Panc1 (cell line): ENCODE data around the gene SF3B2.

Experiments
- POLR2AphosphoS5 ChIP-seq: IDR thresholded peaks from 2 replicates; pipeline ENCODE4 v1.6.1; 2012; ENCODE audit warnings: mild to moderate bottlenecking, low read depth, low read length, moderate library complexity
- SIN3A ChIP-seq: IDR thresholded peaks from 2 replicates; pipeline ENCODE4 v1.6.1; 2012; ENCODE audit warnings: low read depth, mild to moderate bottlenecking, low read length, moderate library complexity, borderline replicate concordance; ENCODE audit not compliant: insufficient read depth
- TF ChIP-seq, protein P1 (sequence below): fragments of 450-650 bp; IDR thresholded peaks from 2 replicates; pipeline ENCODE4 v1.5.1; 2017; ENCODE audit warnings: mild to moderate bottlenecking
- TF ChIP-seq, protein P2 (sequence below), 2 experiments: IDR thresholded peaks; 2 replicates each; pipeline ENCODE4 v1.6.1; 2011 to 2012; ENCODE audit warnings: low read depth in 2 of 2, control low read depth in 1 of 2, low read length in 1 of 2, mild to moderate bottlenecking in 1 of 2, moderate library complexity in 1 of 2; ENCODE audit not compliant: insufficient read depth in 1 of 2

GRCh38 chr11:66020212-66020611 lies 32.0 kb upstream of the SF3B2 start:
- TF ChIP-seq, protein P1, sequence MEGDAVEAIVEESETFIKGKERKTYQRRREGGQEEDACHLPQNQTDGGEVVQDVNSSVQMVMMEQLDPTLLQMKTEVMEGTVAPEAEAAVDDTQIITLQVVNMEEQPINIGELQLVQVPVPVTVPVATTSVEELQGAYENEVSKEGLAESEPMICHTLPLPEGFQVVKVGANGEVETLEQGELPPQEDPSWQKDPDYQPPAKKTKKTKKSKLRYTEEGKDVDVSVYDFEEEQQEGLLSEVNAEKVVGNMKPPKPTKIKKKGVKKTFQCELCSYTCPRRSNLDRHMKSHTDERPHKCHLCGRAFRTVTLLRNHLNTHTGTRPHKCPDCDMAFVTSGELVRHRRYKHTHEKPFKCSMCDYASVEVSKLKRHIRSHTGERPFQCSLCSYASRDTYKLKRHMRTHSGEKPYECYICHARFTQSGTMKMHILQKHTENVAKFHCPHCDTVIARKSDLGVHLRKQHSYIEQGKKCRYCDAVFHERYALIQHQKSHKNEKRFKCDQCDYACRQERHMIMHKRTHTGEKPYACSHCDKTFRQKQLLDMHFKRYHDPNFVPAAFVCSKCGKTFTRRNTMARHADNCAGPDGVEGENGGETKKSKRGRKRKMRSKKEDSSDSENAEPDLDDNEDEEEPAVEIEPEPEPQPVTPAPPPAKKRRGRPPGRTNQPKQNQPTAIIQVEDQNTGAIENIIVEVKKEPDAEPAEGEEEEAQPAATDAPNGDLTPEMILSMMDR, result no peak
- TF ChIP-seq, protein P2, sequence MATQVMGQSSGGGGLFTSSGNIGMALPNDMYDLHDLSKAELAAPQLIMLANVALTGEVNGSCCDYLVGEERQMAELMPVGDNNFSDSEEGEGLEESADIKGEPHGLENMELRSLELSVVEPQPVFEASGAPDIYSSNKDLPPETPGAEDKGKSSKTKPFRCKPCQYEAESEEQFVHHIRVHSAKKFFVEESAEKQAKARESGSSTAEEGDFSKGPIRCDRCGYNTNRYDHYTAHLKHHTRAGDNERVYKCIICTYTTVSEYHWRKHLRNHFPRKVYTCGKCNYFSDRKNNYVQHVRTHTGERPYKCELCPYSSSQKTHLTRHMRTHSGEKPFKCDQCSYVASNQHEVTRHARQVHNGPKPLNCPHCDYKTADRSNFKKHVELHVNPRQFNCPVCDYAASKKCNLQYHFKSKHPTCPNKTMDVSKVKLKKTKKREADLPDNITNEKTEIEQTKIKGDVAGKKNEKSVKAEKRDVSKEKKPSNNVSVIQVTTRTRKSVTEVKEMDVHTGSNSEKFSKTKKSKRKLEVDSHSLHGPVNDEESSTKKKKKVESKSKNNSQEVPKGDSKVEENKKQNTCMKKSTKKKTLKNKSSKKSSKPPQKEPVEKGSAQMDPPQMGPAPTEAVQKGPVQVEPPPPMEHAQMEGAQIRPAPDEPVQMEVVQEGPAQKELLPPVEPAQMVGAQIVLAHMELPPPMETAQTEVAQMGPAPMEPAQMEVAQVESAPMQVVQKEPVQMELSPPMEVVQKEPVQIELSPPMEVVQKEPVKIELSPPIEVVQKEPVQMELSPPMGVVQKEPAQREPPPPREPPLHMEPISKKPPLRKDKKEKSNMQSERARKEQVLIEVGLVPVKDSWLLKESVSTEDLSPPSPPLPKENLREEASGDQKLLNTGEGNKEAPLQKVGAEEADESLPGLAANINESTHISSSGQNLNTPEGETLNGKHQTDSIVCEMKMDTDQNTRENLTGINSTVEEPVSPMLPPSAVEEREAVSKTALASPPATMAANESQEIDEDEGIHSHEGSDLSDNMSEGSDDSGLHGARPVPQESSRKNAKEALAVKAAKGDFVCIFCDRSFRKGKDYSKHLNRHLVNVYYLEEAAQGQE (IDR thresholded peaks at IDR 0.05; ENCODE audit: insufficient read depth in 1 of 2, low read depth in 2 of 2, low read length in 1 of 2), result no peak
- no peak for TF ChIP-seq POLR2AphosphoS5
- no peak for TF ChIP-seq SIN3A
